ENCODE measurements around the gene SERPINA4. TPM values are rescaled to one million over a fixed set of nuclear protein-coding genes. Genes with fewer than 3 reads are reported as not detected.

SERPINA4 gene
- total RNA-seq, 1 donor from 2014 or later = not detected

GRCh38 chr14:94569381-94570001, 8.2 kb downstream of the SERPINA4 start:
- Mint-ChIP-seq H3K27me3 (no peaks in the 10 kb centered on the region), H3K36me3 (ENCODE audit: low read depth) (no peaks in the 10 kb centered on the region), H3K9me3 (no peaks in the 10 kb centered on the region), H3K4me3 (no peak overlapping the region), H3K27ac (no peak overlapping the region), H3K4me1 (no peaks in the 10 kb centered on the region)
- intact Hi-C loops (cut with micrococcal nuclease) = no loop called here
- ChIA-PET CTCF (no interaction called here), POLR2A (no interaction called here)
- ATAC-seq (ENCODE audit: low read depth) (no peak), DNase-seq (no peak)
- TF ChIP-seq CTCF (IDR thresholded peaks at IDR 0.05) = no peak

GRCh38 chr14:94570002-94570400, 8.8 kb downstream of the SERPINA4 start:
- Mint-ChIP-seq H3K27ac (no peak overlapping the region), H3K36me3 (ENCODE audit: low read depth) (no peaks in the 10 kb centered on the region), H3K4me3 (no peak overlapping the region), H3K9me3 (no peaks in the 10 kb centered on the region), H3K27me3 (no peaks in the 10 kb centered on the region), H3K4me1 (no peaks in the 10 kb centered on the region)
- intact Hi-C loops (cut with micrococcal nuclease) = no loop called here
- CTCF ChIA-PET = no interaction called here
- POLR2A ChIA-PET = no interaction called here
- no peak for DNase-seq
- TF ChIP-seq CTCF (IDR thresholded peaks at IDR 0.05) = no peak
- no peak for ATAC-seq (ENCODE audit: low read depth)

- H3K27me3 Mint-ChIP-seq = no peaks in the 10 kb centered on the region
- POLR2A ChIA-PET = no interaction called here
- TF ChIP-seq CTCF (IDR thresholded peaks at IDR 0.05) = no peak
- ATAC-seq (ENCODE audit: low read depth) (no peak), DNase-seq (no peak)
- no peaks in the 10 kb centered on the region for H3K9me3 Mint-ChIP-seq
- no peaks in the 10 kb centered on the region for H3K36me3 Mint-ChIP-seq (ENCODE audit: low read depth)
- H3K4me3 Mint-ChIP-seq = no peak overlapping the region
- CTCF ChIA-PET = no interaction called here
- intact Hi-C loops (cut with micrococcal nuclease) = no loop called here
- no peaks in the 10 kb centered on the region for H3K4me1 Mint-ChIP-seq
- H3K27ac Mint-ChIP-seq = no peak overlapping the region
Observed at GRCh38 chr14:94570440-94570839, 9.2 kb downstream of the SERPINA4 start.

- TF ChIP-seq CTCF (IDR thresholded peaks at IDR 0.05) = no peak
- H3K36me3 Mint-ChIP-seq (ENCODE audit: low read depth) = no peaks in the 10 kb centered on the region
- no peaks in the 10 kb centered on the region for H3K9me3 Mint-ChIP-seq
- no peak overlapping the region for H3K4me3 Mint-ChIP-seq
- POLR2A ChIA-PET = no interaction called here
- ATAC-seq (ENCODE audit: low read depth) (no peak), DNase-seq (no peak)
- H3K27me3 Mint-ChIP-seq = no peaks in the 10 kb centered on the region
- intact Hi-C loops (cut with micrococcal nuclease) = no loop called here
- H3K4me1 Mint-ChIP-seq = no peaks in the 10 kb centered on the region
- CTCF ChIA-PET = no interaction called here
- no peak overlapping the region for H3K27ac Mint-ChIP-seq
Observed at GRCh38 chr14:94571395-94571794, 10.2 kb downstream of the SERPINA4 start.

GRCh38 chr14:94571950-94572349, 10.7 kb downstream of the SERPINA4 start:
- intact Hi-C loops (cut with micrococcal nuclease) = no loop called here
- POLR2A ChIA-PET = no interaction called here
- CTCF ChIA-PET = no interaction called here
- Mint-ChIP-seq H3K9me3 (no peaks in the 10 kb centered on the region), H3K4me1 (no peaks in the 10 kb centered on the region), H3K27ac (no peak overlapping the region), H3K27me3 (no peaks in the 10 kb centered on the region), H3K4me3 (no peak overlapping the region), H3K36me3 (ENCODE audit: low read depth) (no peaks in the 10 kb centered on the region)
- no peak for ATAC-seq (ENCODE audit: low read depth)
- DNase-seq = no peak
- TF ChIP-seq CTCF (IDR thresholded peaks at IDR 0.05) = no peak

Measured in activated B cell treated with CpG ODN at 0.5 μM for 24 hours (primary cell).